DND-41 (cell line): ENCODE results near the gene ABT1.

Experiments
- ATAC-seq: fragments of 200-7000 bp; cut with Tn5 transposase; 3 replicates; pipeline ENCODE4 v1.9.1; 2021; ENCODE audit warnings: low read depth; ENCODE audit not compliant: insufficient read depth
- DNase-seq: peaks from one replicate; pipeline ENCODE4 v3.0.0-alpha.2; 2020
- H2AFZ ChIP-seq: 2 replicates; pipeline ENCODE4 v1.6.0; 2012; ENCODE audit warnings: low read depth, low read length
- H3K27ac ChIP-seq: 2 replicates; pipeline ENCODE4 v1.5.1; 2012; ENCODE audit warnings: low read length, inconsistent platforms
- H3K27me3 ChIP-seq: fragments of 200-600 bp; sonication (generic); 2 replicates; pipeline ENCODE4 v1.6.0; 2012; ENCODE audit warnings: low read length, mild to moderate bottlenecking, inconsistent platforms; ENCODE audit not compliant: insufficient read depth, poor library complexity
- H3K36me3 ChIP-seq: 2 replicates; pipeline ENCODE4 v1.5.1; 2012; ENCODE audit warnings: low read length, inconsistent platforms; ENCODE audit not compliant: insufficient read depth
- H3K4me1 ChIP-seq: 2 replicates; pipeline ENCODE4 v1.5.1; 2012; ENCODE audit warnings: mild to moderate bottlenecking, low read length; ENCODE audit not compliant: insufficient read depth
- H3K4me2 ChIP-seq: 2 replicates; pipeline ENCODE4 v1.6.0; 2012; ENCODE audit warnings: mild to moderate bottlenecking, moderate library complexity, low read length, inconsistent platforms; ENCODE audit not compliant: insufficient read depth
- H3K4me3 ChIP-seq, 2 experiments: fragments of 200-600 bp in 1 of 2; shearing (Covaris generic) in 1 of 2; 2 replicates each; pipeline ENCODE4 v1.5.1; 2012 to 2016; ENCODE audit warnings: inconsistent platforms in 2 of 2, low read length in 2 of 2, mild to moderate bottlenecking in 2 of 2, low read depth in 1 of 2, moderate library complexity in 1 of 2
- H3K79me2 ChIP-seq: 2 replicates; pipeline ENCODE4 v1.6.0; 2012; ENCODE audit warnings: low read length, inconsistent platforms; ENCODE audit not compliant: insufficient read depth
- H3K9ac ChIP-seq: 2 replicates; pipeline ENCODE4 v1.6.0; 2012; ENCODE audit warnings: low read depth, mild to moderate bottlenecking, inconsistent platforms, low read length, moderate library complexity
- H3K9me3 ChIP-seq: 2 replicates; pipeline ENCODE4 v1.5.1; 2012; ENCODE audit warnings: low read length, moderate library complexity, mild to moderate bottlenecking, inconsistent platforms; ENCODE audit not compliant: insufficient read depth, severe bottlenecking
- H4K20me1 ChIP-seq: 2 replicates; pipeline ENCODE4 v1.6.0; 2012; ENCODE audit warnings: low read length; ENCODE audit not compliant: insufficient read depth
- CTCF ChIP-seq: IDR thresholded peaks from 2 replicates; pipeline ENCODE4 v1.5.1; 2012; ENCODE audit warnings: borderline replicate concordance, low read length, moderate library complexity, mild to moderate bottlenecking; ENCODE audit not compliant: poor library complexity, severe bottlenecking; ENCODE audit errors: extremely low read depth
- EZH2 ChIP-seq: IDR thresholded peaks from 3 replicates; pipeline ENCODE4 v1.6.1; 2012; ENCODE audit warnings: borderline replicate concordance, low read depth, mild to moderate bottlenecking, moderate library complexity, low read length, inconsistent platforms; ENCODE audit not compliant: severe bottlenecking

The ABT1 gene

DNA sequence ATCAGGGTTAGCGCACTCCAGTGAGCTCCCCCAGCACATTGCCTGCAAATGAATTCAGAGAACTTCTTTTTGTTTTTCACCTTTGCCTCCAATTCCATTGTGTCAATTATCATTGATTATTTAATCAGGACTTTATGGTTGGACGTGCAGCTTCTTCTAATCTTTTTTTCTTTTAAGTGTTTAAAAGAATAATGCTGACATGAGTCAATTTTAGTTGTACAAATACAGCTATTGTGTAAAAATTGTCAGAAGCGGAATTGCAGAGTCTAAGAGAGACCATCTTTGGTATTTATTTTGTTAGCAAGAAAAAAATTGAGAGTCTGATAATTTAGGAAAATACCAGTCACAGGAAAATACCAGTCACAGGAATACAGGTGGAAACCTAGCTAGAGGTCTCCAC is 5.5 kb downstream of the ABT1 start:
- peaks cover 24% of the 10 kb centered on the region for H3K36me3 ChIP-seq
- H3K4me2 ChIP-seq, result no peak overlapping the region
- H3K79me2 ChIP-seq, result peaks cover 16% of the 10 kb centered on the region

DNA sequence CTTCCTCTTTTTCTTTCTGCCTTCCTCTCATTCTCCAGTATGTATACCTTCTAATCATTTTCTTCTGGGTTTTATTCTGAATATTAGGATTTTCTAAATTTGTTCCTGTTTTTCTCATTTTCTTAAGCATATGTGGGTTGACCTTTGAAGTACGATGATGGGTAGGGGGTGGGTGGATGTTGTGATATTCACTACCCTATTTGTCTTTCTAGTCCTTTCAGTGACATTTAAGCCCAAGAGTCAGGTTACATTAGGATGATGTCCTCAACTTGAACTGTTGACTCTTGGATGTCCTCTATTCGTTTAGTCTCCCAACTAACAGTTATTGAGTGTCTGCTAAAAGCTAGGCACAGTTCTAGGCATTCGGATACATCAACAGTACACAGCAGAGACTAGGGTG is 7.3 kb downstream of the ABT1 start:
- Histone ChIP-seq H3K36me3 (peaks cover 9% of the 10 kb centered on the region), H2AFZ (no peak overlapping the region), H3K27ac (no peak overlapping the region), H3K9ac (no peak overlapping the region), H3K9me3 (no peaks in the 10 kb centered on the region), H3K4me1 (peaks cover 4% of the 10 kb centered on the region), H3K27me3 (no peaks in the 10 kb centered on the region), H4K20me1 (no peaks in the 10 kb centered on the region), H3K4me3 (no peak overlapping the region), H3K79me2 (no peaks in the 10 kb centered on the region), H3K4me2 (no peak overlapping the region)
- DNase-seq, result no peak
- ATAC-seq, result no peak
- TF ChIP-seq EZH2 (no peak), CTCF (no peak)

More for the DNA sequence above, 5.5 kb downstream of the ABT1 start:
- Histone ChIP-seq H3K27me3 (no peaks in the 10 kb centered on the region), H4K20me1 (peaks cover 9% of the 10 kb centered on the region), H2AFZ (no peak overlapping the region), H3K9ac (no peak overlapping the region), H3K4me3 (no peak overlapping the region), H3K4me1 (peaks cover 14% of the 10 kb centered on the region), H3K9me3 (no peaks in the 10 kb centered on the region), H3K27ac (no peak overlapping the region)
- DNase-seq (no peak), ATAC-seq (no peak)
- TF ChIP-seq CTCF, result no peak
- no peak for TF ChIP-seq EZH2

- no peak overlapping the region for H3K9ac ChIP-seq
- TF ChIP-seq EZH2, result no peak
- TF ChIP-seq CTCF, result no peak
- no peaks in the 10 kb centered on the region for H3K9me3 ChIP-seq
- no peaks in the 10 kb centered on the region for H4K20me1 ChIP-seq
- DNase-seq (no peak), ATAC-seq (no peak)
- H3K79me2 ChIP-seq, result no peaks in the 10 kb centered on the region
- no peak overlapping the region for H2AFZ ChIP-seq
- no peaks in the 10 kb centered on the region for H3K27me3 ChIP-seq
- peaks cover 2% of the 10 kb centered on the region; the same call in 1 of the 2 replicates for H3K36me3 ChIP-seq
- H3K4me2 ChIP-seq, result no peak overlapping the region
- H3K27ac ChIP-seq, result no peak overlapping the region
- peaks cover 4% of the 10 kb centered on the region for H3K4me1 ChIP-seq
- H3K4me3 ChIP-seq, result no peak overlapping the region
These were observed 8.0 kb downstream of the ABT1 start for GRCh38 chr6:26604797-26605196.
